Activated B cell treated with CpG ODN at 0.5 μM for 24 hours (primary cell): ENCODE results near the gene TRIM50. TPM values are rescaled to one million over a fixed set of nuclear protein-coding genes. Genes with fewer than 3 reads are reported as not detected.

Experiments used
- ATAC-seq: fragments of 200-7000 bp; cut with Tn5 transposase; one replicate; pipeline ENCODE4 v1.10.0; 2021; ENCODE audit warnings: low read depth, mild to moderate bottlenecking, moderate library complexity
- CTCF ChIA-PET: fragments of 350-600 bp; sonication (Branson Sonifier 250); formaldehyde crosslinking; loops from one replicate; lab custom pipeline; 2021; ENCODE audit warnings: antibody characterized with exemption; lab: Charles Lee
- POLR2A ChIA-PET: fragments of 350-600 bp; sonication (Branson Sonifier 250); formaldehyde crosslinking; loops from one replicate; lab custom pipeline; 2021; ENCODE audit warnings: antibody characterized with exemption; lab: Charles Lee
- DNase-seq: peaks from one replicate; pipeline ENCODE4 v3.0.0; 2022
- H3K27ac Mint-ChIP-seq: one replicate; pipeline ENCODE4 v1.8.0; 2020; ENCODE audit warnings: mixed read lengths
- H3K27me3 Mint-ChIP-seq: one replicate; pipeline ENCODE4 v1.8.0; 2021; ENCODE audit warnings: mixed read lengths
- H3K36me3 Mint-ChIP-seq: one replicate; pipeline ENCODE4 v1.8.0; 2021; ENCODE audit warnings: low read depth, mixed read lengths
- H3K4me1 Mint-ChIP-seq: one replicate; pipeline ENCODE4 v1.8.0; 2021; ENCODE audit warnings: mixed read lengths
- H3K4me3 Mint-ChIP-seq: one replicate; pipeline ENCODE4 v1.8.0; 2020; ENCODE audit warnings: mild to moderate bottlenecking, mixed read lengths
- H3K9me3 Mint-ChIP-seq: one replicate; pipeline ENCODE4 v1.8.0; 2020; ENCODE audit warnings: mixed read lengths
- CTCF ChIP-seq: fragments of 200-600 bp; IDR thresholded peaks from one replicate; pipeline ENCODE4 v1.8.0; 2022; ENCODE audit warnings: antibody characterized with exemption, mild to moderate bottlenecking
- intact Hi-C: fragments of 100-400 bp; cut with micrococcal nuclease; formaldehyde crosslinking; loops from one replicate; pipeline ENCODE4 v1.15.1; 2024
- total RNA-seq: library from RNA; stranded (reverse); gene quantifications from 2 replicates; pipeline ENCODE4 v1.2.3, GENCODE V29; 2022

The TRIM50 gene
- total RNA-seq, 1 donor from 2014 or later = not detected

- no peak for DNase-seq
- intact Hi-C loops = no loop called here
- ChIA-PET POLR2A (no interaction called here), CTCF (no interaction called here)
- TF ChIP-seq CTCF = no peak
- Mint-ChIP-seq H3K36me3 (no peaks in the 10 kb centered on the region), H3K4me3 (no peak overlapping the region), H3K4me1 (peaks cover 6% of the 10 kb centered on the region), H3K27ac (no peak overlapping the region), H3K9me3 (peaks cover 11% of the 10 kb centered on the region), H3K27me3 (peaks cover 6% of the 10 kb centered on the region)
- no peak for ATAC-seq
These were observed 26.3 kb upstream of the TRIM50 start for GRCh38 chr7:73354196-73354595.

GRCh38 chr7:73353243-73353642 is 25.4 kb upstream of the TRIM50 start:
- peaks cover 11% of the 10 kb centered on the region for H3K9me3 Mint-ChIP-seq
- TF ChIP-seq CTCF = no peak
- no peaks in the 10 kb centered on the region for H3K27me3 Mint-ChIP-seq
- DNase-seq = no peak
- POLR2A ChIA-PET = no interaction called here
- CTCF ChIA-PET = no interaction called here
- H3K4me3 Mint-ChIP-seq = no peak overlapping the region
- no peak overlapping the region for H3K27ac Mint-ChIP-seq
- intact Hi-C loops = no loop called here
- no peaks in the 10 kb centered on the region for H3K36me3 Mint-ChIP-seq
- peaks cover 3% of the 10 kb centered on the region for H3K4me1 Mint-ChIP-seq
- ATAC-seq = no peak

GRCh38 chr7:73352784-73353183 is 24.9 kb upstream of the TRIM50 start:
- Mint-ChIP-seq H3K4me1 (no peaks in the 10 kb centered on the region), H3K4me3 (no peak overlapping the region), H3K27me3 (no peaks in the 10 kb centered on the region), H3K36me3 (no peaks in the 10 kb centered on the region), H3K9me3 (peaks cover 11% of the 10 kb centered on the region), H3K27ac (no peak overlapping the region)
- POLR2A ChIA-PET = no interaction called here
- intact Hi-C loops = no loop called here
- no peak for ATAC-seq
- CTCF ChIA-PET = no interaction called here
- DNase-seq = no peak
- no peak for TF ChIP-seq CTCF

GRCh38 chr7:73351447-73352167 is 23.7 kb upstream of the TRIM50 start:
- Mint-ChIP-seq H3K9me3 (peaks cover 11% of the 10 kb centered on the region), H3K4me1 (no peaks in the 10 kb centered on the region), H3K36me3 (no peaks in the 10 kb centered on the region), H3K27me3 (no peaks in the 10 kb centered on the region), H3K4me3 (no peak overlapping the region), H3K27ac (no peak overlapping the region)
- no peak for TF ChIP-seq CTCF
- CTCF ChIA-PET = no interaction called here
- intact Hi-C loops = no loop called here
- POLR2A ChIA-PET = no interaction called here
- DNase-seq (no peak), ATAC-seq (no peak)

GRCh38 chr7:73350306-73351068 is 22.6 kb upstream of the TRIM50 start:
- intact Hi-C loops = no loop called here
- no peak overlapping the region for H3K4me3 Mint-ChIP-seq
- ATAC-seq (no peak), DNase-seq (no peak)
- H3K9me3 Mint-ChIP-seq = peaks cover 11% of the 10 kb centered on the region
- H3K4me1 Mint-ChIP-seq = no peaks in the 10 kb centered on the region
- no peaks in the 10 kb centered on the region for H3K27me3 Mint-ChIP-seq
- H3K36me3 Mint-ChIP-seq = no peaks in the 10 kb centered on the region
- ChIA-PET CTCF (no interaction called here), POLR2A (no interaction called here)
- TF ChIP-seq CTCF = no peak
- no peak overlapping the region for H3K27ac Mint-ChIP-seq
